HepG2 (cell line): Measurements from ENCODE around the gene IRAK2. TPM values are rescaled to one million over a fixed set of nuclear protein-coding genes. Genes with fewer than 3 reads are reported as not detected.

ENCODE experiments used
- ATAC-seq: fragments of 200-7000 bp; cut with Tn5 transposase; 3 replicates; pipeline ENCODE4 v1.9.1; 2020; ENCODE audit warnings: mild to moderate bottlenecking, moderate library complexity
- BruUV-seq: library from RNA; stranded (reverse); fragments of 400-500 nt; replicated peaks from 2 replicates; lab custom pipeline; 2021; lab: Mats Ljungman, UMichigan
- CTCF ChIA-PET: fragments of 300-600 bp; formaldehyde crosslinking; extraction: SDS; loops from one replicate; lab custom pipeline; 2021; ENCODE audit warnings: low total read pairs, inconsistent platforms, low intra/inter-chr PET ratio; lab: Yijun Ruan, JAX
- POLR2A ChIA-PET: fragments of 350-600 bp; sonication (Branson Sonifier 250); formaldehyde crosslinking; loops from one replicate; lab custom pipeline; 2020; ENCODE audit warnings: antibody characterized with exemption, inconsistent platforms; lab: Yijun Ruan, JAX
- DNase-seq: peaks from one replicate; pipeline ENCODE4 v3.0.0-alpha.2; 2015; ENCODE audit warnings: low spot score
- FAIRE-seq: peaks from 3 replicates; lab custom pipeline; 2011; peaks lifted over from hg19 to GRCh38; lab: Jason Lieb, UNC
- H2AFZ ChIP-seq: one replicate; pipeline ENCODE4 v1.6.1; 2011; ENCODE audit warnings: low read length, inconsistent platforms
- H3K27ac ChIP-seq: fragments of 300-600 bp; 3 replicates; pipeline ENCODE4 v1.8.0; 2011; ENCODE audit warnings: mixed run types, mild to moderate bottlenecking, mixed read lengths, low read length, inconsistent platforms; ENCODE audit not compliant: insufficient read depth; ENCODE audit errors: extremely low read length
- H3K27me3 ChIP-seq, 2 experiments: fragments of 200-600 bp in 1 of 2; 2 replicates in 1 of 2; 3 replicates in 1 of 2; pipeline versions ENCODE4 v1.6.0 to v1.8.0; 2011; ENCODE audit warnings: low read length in 2 of 2, mild to moderate bottlenecking in 2 of 2, moderate library complexity in 2 of 2, inconsistent platforms in 1 of 2; ENCODE audit not compliant: insufficient read depth in 2 of 2, control insufficient read depth in 1 of 2
- H3K36me3 ChIP-seq, 2 experiments: fragments of 200-600 bp in 1 of 2; replicated peaks in 1 of 2; 2 replicates in 1 of 2; 3 replicates in 1 of 2; pipeline versions ENCODE4 v1.5.1 to v1.8.0; 2011; ENCODE audit warnings: low read length in 2 of 2, inconsistent platforms in 1 of 2; ENCODE audit not compliant: insufficient read depth in 2 of 2, control insufficient read depth in 1 of 2
- H3K4me1 ChIP-seq: 2 replicates; pipeline ENCODE4 v1.5.1; 2012; ENCODE audit warnings: low read length, inconsistent platforms; ENCODE audit not compliant: insufficient read depth
- H3K4me2 ChIP-seq: 2 replicates; pipeline ENCODE4 v1.6.0; 2011; ENCODE audit warnings: low read depth, low read length, inconsistent platforms
- H3K4me3 ChIP-seq, 3 experiments: fragments of 200-600 bp in 1 of 3; sonication (generic), shearing (Covaris generic) in 1 of 3; replicated peaks in 1 of 3; 2 replicates each; pipeline ENCODE4 v1.5.1; 2011 to 2016; ENCODE audit warnings: low read length in 3 of 3, inconsistent platforms in 2 of 3, low read depth in 2 of 3, mild to moderate bottlenecking in 2 of 3, control low read depth in 1 of 3, mixed read lengths in 1 of 3; ENCODE audit not compliant: insufficient read depth in 1 of 3
- H3K79me2 ChIP-seq: one replicate; pipeline ENCODE4 v1.6.1; 2011; ENCODE audit warnings: low read length, inconsistent platforms; ENCODE audit not compliant: insufficient read depth
- H3K9ac ChIP-seq: 2 replicates; pipeline ENCODE4 v1.6.0; 2011; ENCODE audit warnings: mild to moderate bottlenecking, low read depth, low read length, inconsistent platforms; ENCODE audit not compliant: insufficient read depth
- H3K9me3 ChIP-seq: 2 replicates; pipeline ENCODE4 v1.5.1; 2012; ENCODE audit warnings: mild to moderate bottlenecking, low read length
- H4K20me1 ChIP-seq: 2 replicates; pipeline ENCODE4 v1.6.0; 2011; ENCODE audit warnings: inconsistent platforms, mild to moderate bottlenecking, low read length, moderate library complexity; ENCODE audit not compliant: insufficient read depth
- GLI4 ChIP-seq: sonication (generic); formaldehyde crosslinking; IDR thresholded peaks from 2 replicates; pipeline ENCODE4 v1.5.1; 2020; ENCODE audit warnings: missing genetic modification reagents, mild to moderate bottlenecking, moderate library complexity, borderline replicate concordance
- GMEB1 ChIP-seq: sonication (generic); formaldehyde crosslinking; IDR thresholded peaks from 2 replicates; pipeline ENCODE4 v1.5.1; 2020; ENCODE audit warnings: missing genetic modification reagents, mild to moderate bottlenecking, borderline replicate concordance
- MAZ ChIP-seq, 2 experiments: sonication (generic) in 1 of 2; formaldehyde crosslinking in 1 of 2; IDR thresholded peaks; 2 replicates each; pipeline versions ENCODE4 v1.5.0 to v1.6.1; 2012 to 2020; ENCODE audit warnings: low read depth in 2 of 2, mild to moderate bottlenecking in 2 of 2, borderline replicate concordance in 1 of 2, improper control_type of control experiment in 1 of 2, low read length in 1 of 2, missing genetic modification reagents in 1 of 2, moderate library complexity in 1 of 2
- MIXL1 ChIP-seq: IDR thresholded peaks from 2 replicates; pipeline ENCODE4 v1.6.1; 2016
- MNT ChIP-seq: fragments of 450-650 bp; IDR thresholded peaks from 2 replicates; pipeline ENCODE4 v1.6.1; 2016
- PCBP2 ChIP-seq: fragments of 200-400 bp; formaldehyde crosslinking; optimal IDR thresholded peaks from 2 replicates; pipeline ENCODE3; 2018; ENCODE audit warnings: low read length, low read depth; ENCODE audit not compliant: poor library complexity, severe bottlenecking
- ZFP36 ChIP-seq: fragments of 150-350 bp; IDR thresholded peaks from 2 replicates; pipeline ENCODE4 v1.6.1; 2018; ENCODE audit warnings: borderline replicate concordance, low read length, low read depth; ENCODE audit not compliant: partially characterized antibody
- ZNF235 ChIP-seq: sonication (generic); formaldehyde crosslinking; IDR thresholded peaks from 2 replicates; pipeline ENCODE4 v1.8.1; 2023; ENCODE audit warnings: mild to moderate bottlenecking, missing genetic modification reagents, borderline replicate concordance
- ZNF496 ChIP-seq: sonication (generic); formaldehyde crosslinking; IDR thresholded peaks from 2 replicates; pipeline ENCODE4 v1.8.1; 2023; ENCODE audit warnings: mild to moderate bottlenecking, moderate library complexity, missing genetic modification reagents; ENCODE audit not compliant: insufficient replicate concordance
- ZNF546 ChIP-seq: sonication (generic); formaldehyde crosslinking; conservative IDR thresholded peaks from 2 replicates; pipeline ENCODE4 v1.8.1; 2023; ENCODE audit warnings: mild to moderate bottlenecking, missing genetic modification reagents
- ZNF550 ChIP-seq: sonication (generic); formaldehyde crosslinking; IDR thresholded peaks from 2 replicates; pipeline ENCODE4 v1.4.0; 2020; ENCODE audit warnings: mild to moderate bottlenecking, missing genetic modification reagents, borderline replicate concordance
- ZNF580 ChIP-seq: IDR thresholded peaks from 2 replicates; pipeline ENCODE4 v1.6.1; 2016; ENCODE audit warnings: low read depth, borderline replicate concordance
- WGBS: methylation state at CpG from one replicate; pipeline ENCODE4 v1.1.6; 2017; ENCODE audit warnings: low lambda C conversion rate; 5-methylcytosine and 5-hydroxymethylcytosine counted together
- in situ Hi-C: cut with HindIII; loops from 2 replicates; pipeline ENCODE4 v1.10.0; 2017; ENCODE audit warnings: low pct_unique_long_range_greater_than_20kb; ENCODE audit not compliant: extremely low pct_ligation_motif_present
- intact Hi-C: fragments of 100-400 bp; cut with micrococcal nuclease; formaldehyde crosslinking; loops from one replicate; pipeline ENCODE4 v1.10.0; 2022; ENCODE audit not compliant: unreplicated experiment
- polyA plus RNA-seq, 8 experiments: library from polyadenylated mRNA; depleted of rRNA in 3 of 8; stranded (reverse) in 7 of 8; unstranded in 1 of 8; fragments of >200 nt; fragmentation: Illumina TruSeq in 4 of 8; extraction: Trizol in 4 of 8; gene quantifications; 2 replicates each; pipeline versions ENCODE4 v1.2.1 to v1.2.3, GENCODE V29; 2011 to 2016; ENCODE audit warnings: low read depth in 4 of 8, missing spikeins in 1 of 8, mixed read lengths in 1 of 8; ENCODE audit not compliant: insufficient read depth in 1 of 8
- total RNA-seq, 5 experiments: library from RNA; depleted of rRNA; stranded (reverse); fragments of >200 nt; fragmentation: Illumina TruSeq; extraction: Trizol; gene quantifications; 2 replicates each; pipeline ENCODE4 v1.2.3, GENCODE V29; 2016; ENCODE audit warnings: low read depth in 1 of 5

IRAK2 gene
- total and polyA plus RNA-seq, 2 of the 13 experiments (the other 11 are each of a cell fraction or from before 2014, with no cell fraction given): 13.1 to 23.3 TPM

GRCh38 chr3:10242182-10243065 lies 77.7 kb downstream of the IRAK2 start:
- in situ Hi-C loops (no loop called here), intact Hi-C loops (no loop called here)
- Histone ChIP-seq H3K27ac (no peak overlapping the region), H3K9ac (no peak overlapping the region), H3K4me1 (peaks cover under 1% of the 10 kb centered on the region), H3K27me3 (no peaks in the 10 kb centered on the region), H3K4me2 (no peak overlapping the region), H3K36me3 (peaks cover 10 to 21% of the 10 kb centered on the region in 2 experiments; a peak in 4 of 5 replicates), H4K20me1 (no peaks in the 10 kb centered on the region), H3K9me3 (peaks cover 20% of the 10 kb centered on the region), H3K79me2 (no peaks in the 10 kb centered on the region), H2AFZ (no peak overlapping the region), H3K4me3 (no peak overlapping the region)
- no peak for FAIRE-seq
- no peak for ATAC-seq
- DNase-seq: no peak
- ChIA-PET POLR2A (no interaction called here), CTCF (no interaction called here)
- TSS peak; percentile 54 for BruUV-seq
- WGBS: 96% methylated on average over 7 of the region's 7 CpGs
- TF ChIP-seq ZNF580 (CRISPR knock-in tag) (no peak), ZFP36 (no peak), GLI4 (CRISPR knock-in tag) (no peak), ZNF235 (CRISPR knock-in tag) (no peak), ZNF496 (CRISPR knock-in tag) (no peak), ZNF546 (no peak), GMEB1 (CRISPR knock-in tag) (no peak), MNT (no peak), MIXL1 (CRISPR knock-in tag) (no peak), MAZ (IDR thresholded peaks at IDR 0.05; ENCODE audit: borderline replicate concordance, low read depth, low read length) (no peak), MAZ (CRISPR knock-in tag; IDR thresholded peaks at IDR 0.05; ENCODE audit: low read depth) (no peak), ZNF550 (CRISPR knock-in tag) (no peak), PCBP2 (no peak)
